Left ventricle myocardium inferior (tissue), 1 donor: ENCODE results near the gene WNT2. TPM values are rescaled to one million over a fixed set of nuclear protein-coding genes. Genes with fewer than 3 reads are reported as not detected.

ENCODE experiments used
- DNase-seq: peaks from one replicate; pipeline ENCODE4 v3.0.0-alpha.2; 2020
- H3K27ac ChIP-seq: fragments of 200-600 bp; replicated peaks from 2 replicates; pipeline ENCODE4 v1.8.0; 2021
- H3K27me3 ChIP-seq: fragments of 200-600 bp; 2 replicates; pipeline ENCODE4 v1.8.0; 2021; ENCODE audit warnings: low read depth
- H3K36me3 ChIP-seq: fragments of 200-600 bp; 2 replicates; pipeline ENCODE4 v1.8.0; 2021
- H3K4me1 ChIP-seq: fragments of 200-600 bp; 2 replicates; pipeline ENCODE4 v1.8.0; 2021
- H3K4me3 ChIP-seq: fragments of 200-600 bp; 2 replicates; pipeline ENCODE4 v1.8.0; 2021; ENCODE audit warnings: mild to moderate bottlenecking, moderate library complexity
- H3K9me3 ChIP-seq: fragments of 200-600 bp; replicated peaks from 2 replicates; pipeline ENCODE4 v1.8.0; 2021
- intact Hi-C: fragments of 100-400 bp; cut with micrococcal nuclease; formaldehyde crosslinking; loops from one replicate; pipeline ENCODE4 v1.11.0; 2022
- total RNA-seq: library from RNA; stranded (reverse); fragmentation: NEBNext Ultra II Directional; extraction: Animal tissue kit (Norgen Biotek cat#: 25700); gene quantifications from one replicate; pipeline ENCODE4 v1.2.1, GENCODE V29; 2021
- TF ChIP-seq, protein P1 (sequence below): fragments of 200-600 bp; IDR thresholded peaks from 2 replicates; pipeline ENCODE4 v1.8.0; 2021; ENCODE audit warnings: antibody characterized with exemption, mild to moderate bottlenecking, borderline replicate concordance
- donor health status: DM: no; HTN: yes; CAD: no; lungs with severe emphysema.

The WNT2 gene
- total RNA-seq, 1 donor from 2014 or later = 0.14 TPM

GRCh38 chr7:117269886-117270285 lies 53.0 kb downstream of the WNT2 start:
- H3K4me1 ChIP-seq = no peaks in the 10 kb centered on the region
- TF ChIP-seq, protein P1, sequence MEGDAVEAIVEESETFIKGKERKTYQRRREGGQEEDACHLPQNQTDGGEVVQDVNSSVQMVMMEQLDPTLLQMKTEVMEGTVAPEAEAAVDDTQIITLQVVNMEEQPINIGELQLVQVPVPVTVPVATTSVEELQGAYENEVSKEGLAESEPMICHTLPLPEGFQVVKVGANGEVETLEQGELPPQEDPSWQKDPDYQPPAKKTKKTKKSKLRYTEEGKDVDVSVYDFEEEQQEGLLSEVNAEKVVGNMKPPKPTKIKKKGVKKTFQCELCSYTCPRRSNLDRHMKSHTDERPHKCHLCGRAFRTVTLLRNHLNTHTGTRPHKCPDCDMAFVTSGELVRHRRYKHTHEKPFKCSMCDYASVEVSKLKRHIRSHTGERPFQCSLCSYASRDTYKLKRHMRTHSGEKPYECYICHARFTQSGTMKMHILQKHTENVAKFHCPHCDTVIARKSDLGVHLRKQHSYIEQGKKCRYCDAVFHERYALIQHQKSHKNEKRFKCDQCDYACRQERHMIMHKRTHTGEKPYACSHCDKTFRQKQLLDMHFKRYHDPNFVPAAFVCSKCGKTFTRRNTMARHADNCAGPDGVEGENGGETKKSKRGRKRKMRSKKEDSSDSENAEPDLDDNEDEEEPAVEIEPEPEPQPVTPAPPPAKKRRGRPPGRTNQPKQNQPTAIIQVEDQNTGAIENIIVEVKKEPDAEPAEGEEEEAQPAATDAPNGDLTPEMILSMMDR = no peak
- no peak overlapping the region for H3K27ac ChIP-seq

DNA sequence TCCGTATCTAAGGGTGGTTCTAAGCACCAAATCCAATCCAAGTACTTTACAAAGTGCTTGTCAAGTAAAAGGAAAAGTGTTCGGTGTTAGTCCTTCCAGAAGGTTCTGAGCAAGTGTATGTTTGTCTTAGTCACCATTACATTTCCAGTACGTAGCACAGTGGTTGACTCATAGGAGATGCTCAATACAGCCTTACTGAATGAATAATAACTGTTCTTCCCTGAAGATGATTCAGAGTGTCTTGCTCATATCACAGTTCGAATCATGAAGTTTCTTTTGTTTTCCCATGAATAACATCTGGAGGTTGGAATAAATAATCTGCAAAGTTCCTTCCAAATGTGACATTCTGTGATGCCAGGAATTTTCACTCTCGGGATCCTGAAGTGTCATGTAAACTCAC lies 53.4 kb downstream of the WNT2 start:
- no peak overlapping the region for H3K27ac ChIP-seq
- H3K36me3 ChIP-seq = no peaks in the 10 kb centered on the region
- no peak overlapping the region for H3K4me3 ChIP-seq
- peaks cover 12% of the 10 kb centered on the region for H3K9me3 ChIP-seq
- TF ChIP-seq, protein P1 = no peak
- H3K4me1 ChIP-seq = no peaks in the 10 kb centered on the region
- no peak for DNase-seq
- intact Hi-C loops = no loop called here
- peaks cover 4% of the 10 kb centered on the region for H3K27me3 ChIP-seq

More at GRCh38 chr7:117269886-117270285, 53.0 kb downstream of the WNT2 start:
- H3K36me3 ChIP-seq = no peaks in the 10 kb centered on the region
- peaks cover 12% of the 10 kb centered on the region for H3K9me3 ChIP-seq
- peaks cover 7% of the 10 kb centered on the region for H3K27me3 ChIP-seq
- H3K4me3 ChIP-seq = no peak overlapping the region
- intact Hi-C loops = no loop called here
- DNase-seq = no peak

DNA sequence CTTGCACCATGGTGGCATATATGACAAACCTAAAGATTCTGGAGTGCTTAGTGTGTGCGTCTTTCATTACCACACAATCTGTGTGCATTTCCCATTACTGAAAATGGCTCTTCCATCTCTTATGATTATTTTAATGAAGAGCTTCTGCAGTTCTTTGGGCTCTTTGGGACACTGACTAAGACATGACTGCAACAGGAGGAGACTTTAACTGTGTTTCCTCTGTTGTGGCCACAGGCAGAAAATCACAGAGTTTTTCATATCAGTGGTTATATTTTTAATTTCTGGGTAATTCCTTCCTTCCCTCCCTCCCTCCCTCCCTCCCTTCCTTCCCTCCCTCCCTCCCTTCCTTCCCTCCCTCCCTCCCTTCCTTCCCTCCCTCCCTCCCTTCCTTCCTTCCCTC lies 58.1 kb downstream of the WNT2 start:
- TF ChIP-seq, protein P1 = no peak

DNA sequence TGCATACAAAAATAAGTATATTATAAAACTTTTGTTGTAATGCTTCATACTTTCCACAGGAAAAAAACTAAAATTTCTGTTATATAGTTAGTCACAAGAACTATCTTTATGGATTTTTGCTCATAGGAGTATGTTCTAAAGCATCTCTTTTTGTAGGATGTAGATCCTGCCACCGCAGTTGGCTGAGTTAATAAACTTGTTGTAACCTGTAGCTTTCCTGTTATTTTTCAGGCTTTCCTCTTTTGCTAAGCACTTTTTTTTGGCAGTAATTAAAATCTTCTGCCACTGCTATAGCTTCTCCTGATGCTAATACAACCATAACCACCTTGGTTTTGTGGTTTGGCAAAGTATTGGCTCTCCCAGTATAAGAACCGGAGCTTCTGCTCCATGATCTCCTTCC lies 60.3 kb downstream of the WNT2 start:
- Histone ChIP-seq H3K27ac (no peak overlapping the region), H3K36me3 (no peaks in the 10 kb centered on the region), H3K27me3 (no peaks in the 10 kb centered on the region), H3K4me3 (no peak overlapping the region), H3K9me3 (peaks cover 12% of the 10 kb centered on the region), H3K4me1 (no peaks in the 10 kb centered on the region)
- DNase-seq = no peak
- TF ChIP-seq, protein P1 = no peak
- intact Hi-C loops = no loop called here

More for the DNA sequence above, 58.1 kb downstream of the WNT2 start:
- Histone ChIP-seq H3K4me3 (no peak overlapping the region), H3K9me3 (peaks cover 12% of the 10 kb centered on the region), H3K27me3 (no peaks in the 10 kb centered on the region), H3K27ac (no peak overlapping the region), H3K36me3 (no peaks in the 10 kb centered on the region), H3K4me1 (no peaks in the 10 kb centered on the region)
- no peak for DNase-seq
- intact Hi-C loops = no loop called here

DNA sequence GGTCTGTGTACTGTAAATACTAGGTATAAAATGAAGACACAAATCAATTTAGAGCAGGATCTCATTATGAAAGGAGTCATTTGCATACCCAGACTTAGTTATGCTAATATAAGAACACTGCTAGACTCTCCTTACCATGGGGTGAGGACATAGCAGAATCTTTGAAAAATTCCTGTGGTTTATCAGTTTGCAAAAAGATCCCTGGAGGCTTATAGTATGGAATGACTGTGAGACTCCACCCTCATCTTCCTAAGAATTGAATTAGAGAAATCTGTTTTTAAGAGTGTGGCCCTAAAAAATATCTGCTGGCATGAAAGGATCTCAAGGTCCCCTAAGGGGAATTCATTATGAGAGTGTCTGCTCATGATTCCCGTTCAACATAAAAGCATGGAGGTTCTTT lies 63.2 kb downstream of the WNT2 start:
- Histone ChIP-seq H3K27me3 (no peaks in the 10 kb centered on the region), H3K27ac (no peak overlapping the region), H3K36me3 (no peaks in the 10 kb centered on the region), H3K9me3 (no peaks in the 10 kb centered on the region), H3K4me3 (no peak overlapping the region), H3K4me1 (no peaks in the 10 kb centered on the region)
- intact Hi-C loops = no loop called here
- TF ChIP-seq, protein P1 = no peak
- DNase-seq = no peak

- no peak overlapping the region for H3K27ac ChIP-seq
- intact Hi-C loops = no loop called here
- no peaks in the 10 kb centered on the region for H3K9me3 ChIP-seq
- no peak for DNase-seq
- peaks cover 3% of the 10 kb centered on the region for H3K27me3 ChIP-seq
- H3K36me3 ChIP-seq = no peaks in the 10 kb centered on the region
- H3K4me3 ChIP-seq = no peak overlapping the region
- TF ChIP-seq, protein P1 = no peak
- no peaks in the 10 kb centered on the region for H3K4me1 ChIP-seq
Measured at GRCh38 chr7:117251687-117252086, 71.2 kb downstream of the WNT2 start.
